Naive thymus-derived CD8-positive, alpha-beta T cell (primary cell): Measurements from ENCODE around the gene MROH9. TPM values are rescaled to one million over a fixed set of nuclear protein-coding genes. Genes with fewer than 3 reads are reported as not detected.

Experiments used
- ATAC-seq, 2 donors: fragments of 150-1000 bp; cut with Tn5 transposase in 1 of 2; sonication (Bioruptor Pico), chemical (Tn5 transposase) in 1 of 2; 1 replicate in 1 of 2; 2 replicates in 1 of 2; pipeline ENCODE4 v1.10.0; 2021; ENCODE audit warnings: mild to moderate bottlenecking in 2 of 2, moderate library complexity in 2 of 2
- POLR2A ChIA-PET: fragments of 350-600 bp; sonication (Branson Sonifier 250); formaldehyde crosslinking; loops from one replicate; lab custom pipeline; 2021; ENCODE audit warnings: antibody characterized with exemption; lab: Charles Lee
- DNase-seq, 10 donors: peaks; one replicate each; pipeline versions ENCODE4 v3.0.0 to v3.0.0-alpha.2; 2020 to 2022
- H3K27ac Mint-ChIP-seq, 10 donors: one replicate each; pipeline ENCODE4 v1.8.0; 2020 to 2022; ENCODE audit warnings: mild to moderate bottlenecking in 10 of 10, mixed read lengths in 10 of 10, moderate library complexity in 4 of 10, inconsistent platforms in 1 of 10
- H3K27me3 Mint-ChIP-seq, 5 donors: one replicate each; pipeline ENCODE4 v1.8.0; 2021 to 2022; ENCODE audit warnings: mixed read lengths in 5 of 5
- H3K36me3 Mint-ChIP-seq, 3 donors: one replicate each; pipeline ENCODE4 v1.8.0; 2020 to 2022; ENCODE audit warnings: mixed read lengths in 3 of 3, mild to moderate bottlenecking in 2 of 3, inconsistent platforms in 1 of 3
- H3K4me1 Mint-ChIP-seq, 4 donors: one replicate each; pipeline ENCODE4 v1.8.0; 2021 to 2022; ENCODE audit warnings: mixed read lengths in 4 of 4
- H3K4me3 Mint-ChIP-seq, 10 donors: one replicate each; pipeline ENCODE4 v1.8.0; 2020 to 2022; ENCODE audit warnings: mild to moderate bottlenecking in 10 of 10, mixed read lengths in 10 of 10, moderate library complexity in 6 of 10, inconsistent platforms in 1 of 10
- H3K9me3 Mint-ChIP-seq, 9 donors: one replicate each; pipeline ENCODE4 v1.8.0; 2020 to 2022; ENCODE audit warnings: mixed read lengths in 9 of 9, mild to moderate bottlenecking in 3 of 9, inconsistent platforms in 1 of 9, moderate library complexity in 1 of 9
- polyA plus RNA-seq, 3 donors: library from polyadenylated mRNA; unstranded; fragments of 300-500 nt; fragmentation: Illumina TruSeq; gene quantifications; one replicate each; pipeline ENCODE4 v1.2.3, GENCODE V29; 2021
- total RNA-seq, 8 experiments: library from RNA in 2 of 8; stranded (reverse) in 2 of 8; gene quantifications; one replicate each; pipeline ENCODE4 v1.2.3 and lab custom pipeline; 2021 to 2026

MROH9 gene
- total and polyA plus RNA-seq, 5 experiments from 2014 or later = not detected

DNA sequence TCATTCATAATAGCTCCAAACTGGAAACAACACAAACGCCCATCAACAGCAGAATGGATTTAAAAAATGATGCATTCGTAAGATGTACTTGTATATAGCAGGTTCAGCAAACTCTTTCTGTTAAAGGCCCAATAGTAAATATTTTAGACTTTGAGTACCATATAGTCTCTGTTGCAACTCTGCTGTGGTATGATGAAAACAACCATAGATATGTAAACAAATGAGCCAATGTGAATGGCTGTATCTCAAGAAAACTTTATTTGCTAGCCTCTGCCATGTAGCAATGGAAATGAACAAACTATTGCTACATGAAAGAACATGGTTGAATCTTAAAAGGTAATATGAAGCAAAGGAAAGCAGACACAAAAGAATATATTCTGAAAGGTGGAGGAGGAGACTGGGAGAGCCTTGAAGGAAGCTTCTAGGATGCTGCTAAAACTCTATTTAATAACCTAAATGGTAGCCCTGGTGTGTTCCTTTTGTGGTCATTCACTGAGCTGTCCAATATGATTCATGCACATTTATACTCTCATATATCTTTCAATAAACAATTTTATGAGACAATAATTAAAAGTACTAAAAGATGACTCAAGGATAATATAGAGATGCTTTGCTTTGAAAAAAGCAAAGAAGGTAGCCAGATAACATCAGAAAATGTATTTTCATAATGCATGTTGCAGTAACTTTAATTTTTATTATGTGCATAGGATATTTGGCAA is 126.2 kb downstream of the MROH9 start:
- Mint-ChIP-seq H3K9me3 (peaks cover 0 to 31% (median 2%) of the 10 kb centered on the region in 9 donors), H3K4me1 (no peaks in the 10 kb centered on the region), H3K36me3 (no peaks in the 10 kb centered on the region), H3K4me3 (no peak overlapping the region), H3K27me3 (peaks cover under 1 to 10% (median 2%) of the 10 kb centered on the region in 5 donors), H3K27ac (no peak overlapping the region)
- POLR2A ChIA-PET = no interaction called here
- no peak for DNase-seq
- ATAC-seq = no peak

DNA sequence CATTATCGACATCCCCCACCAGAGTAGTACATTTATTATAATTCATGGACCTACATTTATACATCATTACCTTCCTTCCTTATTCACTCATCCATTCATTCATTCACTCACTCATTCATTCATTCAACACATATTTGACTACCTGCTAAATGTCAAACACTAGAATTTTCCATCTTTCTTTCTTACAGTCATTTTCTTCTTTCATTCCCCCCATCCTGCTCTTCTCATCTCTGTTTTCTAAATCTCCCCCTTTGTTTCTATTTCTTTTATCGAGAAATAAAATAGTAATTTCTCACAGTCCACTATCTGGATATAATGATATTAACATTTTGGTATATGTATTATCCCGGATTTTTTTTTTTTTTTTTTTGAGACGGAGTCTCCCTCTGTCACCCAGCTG is 127.6 kb downstream of the MROH9 start:
- Mint-ChIP-seq H3K4me3 (no peak overlapping the region), H3K4me1 (no peaks in the 10 kb centered on the region), H3K27ac (no peak overlapping the region), H3K36me3 (no peaks in the 10 kb centered on the region), H3K27me3 (peaks cover 2 to 10% (median 3%) of the 10 kb centered on the region in 5 donors), H3K9me3 (peaks cover 0 to 18% (median 2%) of the 10 kb centered on the region in 9 donors)
- ATAC-seq (no peak), DNase-seq (no peak)
- POLR2A ChIA-PET = no interaction called here

DNA sequence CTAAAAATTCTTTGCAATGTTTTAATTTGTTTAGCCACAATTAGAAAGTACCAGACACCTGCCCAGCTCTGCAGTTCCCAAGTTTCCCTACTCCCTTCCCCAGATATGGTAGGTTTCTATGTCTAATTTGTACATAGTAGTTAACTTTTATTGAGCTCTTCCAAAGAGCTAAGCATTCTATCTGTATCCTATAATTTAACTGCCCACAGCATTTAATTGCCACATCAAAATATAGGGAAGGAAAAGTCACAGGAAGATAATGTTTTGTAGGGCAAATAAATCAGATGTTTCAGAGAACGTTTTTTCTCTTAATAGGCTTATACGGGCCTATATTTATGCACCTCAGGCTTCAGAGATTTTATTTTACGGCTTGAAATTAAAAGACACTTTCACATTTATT is 139.7 kb downstream of the MROH9 start:
- POLR2A ChIA-PET = no interaction called here
- no peak for ATAC-seq

DNA sequence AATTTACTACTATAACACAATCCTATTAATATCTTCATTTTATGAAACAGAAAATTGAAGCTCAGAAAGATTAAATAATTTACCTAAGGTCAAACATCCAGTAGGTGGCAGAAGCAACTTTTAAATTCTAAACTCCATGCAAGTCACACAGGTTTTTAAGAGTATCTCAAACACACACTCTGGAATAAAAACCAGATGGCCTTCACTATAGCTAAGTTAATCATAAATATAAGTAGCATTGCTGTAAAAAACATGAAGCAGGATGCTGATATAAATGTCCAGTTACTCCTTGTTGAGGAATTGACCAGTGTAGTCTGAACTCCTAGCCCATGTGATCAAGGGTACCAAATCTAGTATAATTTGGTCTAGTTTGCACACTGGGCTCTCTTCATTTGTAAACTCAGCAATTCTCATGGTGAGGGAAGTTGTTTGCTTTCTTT is 146.0 kb downstream of the MROH9 start:
- Mint-ChIP-seq H3K27ac (no peak overlapping the region), H3K4me3 (no peak overlapping the region), H3K4me1 (no peaks in the 10 kb centered on the region), H3K9me3 (peaks cover 0 to 2% (median 0%) of the 10 kb centered on the region in 9 donors), H3K36me3 (no peaks in the 10 kb centered on the region), H3K27me3 (peaks cover 2 to 20% (median 8%) of the 10 kb centered on the region in 5 donors)
- no peak for DNase-seq
- ATAC-seq = no peak
- POLR2A ChIA-PET = no interaction called here

More for the DNA sequence above, 139.7 kb downstream of the MROH9 start:
- Mint-ChIP-seq H3K27ac (no peak overlapping the region), H3K36me3 (no peaks in the 10 kb centered on the region), H3K9me3 (peaks cover 0 to 2% (median 0%) of the 10 kb centered on the region in 9 donors), H3K4me3 (no peak overlapping the region), H3K27me3 (peaks cover 2 to 22% (median 12%) of the 10 kb centered on the region in 5 donors), H3K4me1 (no peaks in the 10 kb centered on the region)
- no peak for DNase-seq

DNA sequence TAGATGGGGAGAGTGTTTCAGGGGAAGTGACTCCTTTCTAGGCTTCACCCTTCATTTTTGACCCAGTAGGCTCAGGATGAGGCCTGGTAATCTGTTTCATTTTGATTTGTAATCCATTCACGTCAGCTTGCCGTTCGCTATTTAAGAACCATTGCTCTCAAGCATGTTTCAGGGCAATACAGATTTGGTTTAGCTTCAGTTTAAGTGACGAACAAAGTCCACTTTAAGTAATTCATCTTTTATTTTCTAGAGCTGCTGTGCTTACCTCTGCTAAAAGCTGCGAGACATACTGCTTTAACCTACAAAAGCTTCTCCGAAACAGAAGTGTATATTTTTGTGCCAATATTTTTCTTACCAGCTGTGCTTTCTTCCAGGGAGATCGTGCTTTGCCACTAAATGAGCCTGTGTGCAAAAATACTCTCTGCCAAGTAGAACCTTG is 146.4 kb downstream of the MROH9 start:
- ATAC-seq (no peak), DNase-seq (no peak)
- H3K4me3 Mint-ChIP-seq = no peak overlapping the region
- POLR2A ChIA-PET = no interaction called here
- H3K9me3 Mint-ChIP-seq = peaks cover 0 to 2% (median 0%) of the 10 kb centered on the region in 9 donors
- no peak overlapping the region for H3K27ac Mint-ChIP-seq
- H3K36me3 Mint-ChIP-seq = no peaks in the 10 kb centered on the region
- peaks cover 2 to 19% (median 3%) of the 10 kb centered on the region in 5 donors for H3K27me3 Mint-ChIP-seq
- no peaks in the 10 kb centered on the region for H3K4me1 Mint-ChIP-seq

DNA sequence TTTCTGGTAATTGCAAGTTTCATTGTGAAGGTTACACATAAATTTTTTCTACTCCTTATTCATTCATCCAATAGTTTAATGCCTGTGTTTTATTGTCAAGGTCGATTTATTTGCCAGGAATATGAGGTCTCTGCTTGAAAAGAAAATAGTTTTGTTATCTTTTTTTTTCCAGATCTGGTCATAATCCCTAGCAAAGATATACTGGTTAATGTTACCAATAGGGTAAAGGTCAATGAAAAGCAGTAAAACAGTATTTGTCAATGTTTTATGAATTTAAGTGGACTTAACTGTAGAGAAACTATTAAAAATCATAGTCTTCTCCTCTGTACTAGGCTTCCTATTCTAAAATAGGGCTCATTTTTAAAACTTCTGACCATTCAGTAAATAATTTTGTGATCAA is 147.3 kb downstream of the MROH9 start:
- ATAC-seq (no peak), DNase-seq (no peak)
- peaks cover 0 to 3% (median 0%) of the 10 kb centered on the region in 3 donors for H3K36me3 Mint-ChIP-seq
- POLR2A ChIA-PET = no interaction called here
- no peaks in the 10 kb centered on the region for H3K4me1 Mint-ChIP-seq
- H3K27ac Mint-ChIP-seq = no peak overlapping the region
- peaks cover 0 to 2% (median 0%) of the 10 kb centered on the region in 9 donors for H3K9me3 Mint-ChIP-seq
- no peak overlapping the region for H3K4me3 Mint-ChIP-seq
- peaks cover 0 to 18% (median 3%) of the 10 kb centered on the region in 5 donors for H3K27me3 Mint-ChIP-seq

DNA sequence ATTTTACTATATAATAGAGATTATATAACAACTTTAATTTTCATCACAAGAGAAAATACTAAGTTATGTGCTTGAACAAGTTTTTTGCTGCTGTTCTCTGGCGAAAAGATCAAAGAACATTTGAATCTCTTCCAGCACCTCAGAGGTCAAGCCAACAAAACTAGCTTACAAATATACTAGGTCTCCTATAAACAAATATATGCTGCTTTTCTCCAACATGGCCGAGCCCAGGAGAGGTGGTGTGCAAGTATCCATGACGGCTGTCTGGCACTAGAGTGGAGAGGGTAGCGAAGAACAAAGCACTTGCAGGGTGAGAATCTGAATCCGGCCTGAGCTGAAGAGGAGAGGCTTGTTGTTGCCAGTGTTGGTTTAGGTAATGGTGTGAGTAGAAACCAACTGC is 147.9 kb downstream of the MROH9 start:
- POLR2A ChIA-PET = no interaction called here
- Mint-ChIP-seq H3K4me3 (no peak overlapping the region), H3K4me1 (no peaks in the 10 kb centered on the region), H3K9me3 (peaks cover 0 to 2% (median 0%) of the 10 kb centered on the region in 9 donors), H3K27me3 (peaks cover 0 to 18% (median 3%) of the 10 kb centered on the region in 5 donors), H3K36me3 (peaks cover 0 to 3% (median 0%) of the 10 kb centered on the region in 3 donors), H3K27ac (no peak overlapping the region)
- ATAC-seq (no peak), DNase-seq (no peak)

DNA sequence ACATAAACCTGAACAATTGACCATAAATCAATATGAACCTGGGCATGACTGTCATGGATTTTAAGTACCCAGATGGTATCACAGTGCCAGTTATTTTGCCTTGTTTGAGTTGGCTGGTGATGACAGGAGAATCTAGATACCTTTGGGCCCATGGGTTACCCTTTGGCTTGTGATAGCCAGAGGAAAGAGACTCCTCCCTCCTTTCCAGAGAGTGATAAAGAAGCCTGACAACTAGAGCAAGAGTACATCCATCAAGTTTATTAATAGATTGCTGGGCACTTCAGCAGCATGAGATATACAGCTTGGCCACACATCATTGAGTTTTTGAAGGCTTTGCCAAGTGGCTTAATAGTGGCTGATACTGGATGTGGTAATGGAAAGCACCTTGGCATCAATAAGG is 148.8 kb downstream of the MROH9 start:
- peaks cover 0 to 2% (median 0%) of the 10 kb centered on the region in 9 donors for H3K9me3 Mint-ChIP-seq
- no peak for DNase-seq
- no peak for ATAC-seq
- H3K4me3 Mint-ChIP-seq = no peak overlapping the region
- no peak overlapping the region for H3K27ac Mint-ChIP-seq
- peaks cover 0 to 3% (median 0%) of the 10 kb centered on the region in 3 donors for H3K36me3 Mint-ChIP-seq
- POLR2A ChIA-PET = no interaction called here
- no peaks in the 10 kb centered on the region for H3K4me1 Mint-ChIP-seq
- peaks cover 0 to 18% (median 3%) of the 10 kb centered on the region in 5 donors for H3K27me3 Mint-ChIP-seq

DNA sequence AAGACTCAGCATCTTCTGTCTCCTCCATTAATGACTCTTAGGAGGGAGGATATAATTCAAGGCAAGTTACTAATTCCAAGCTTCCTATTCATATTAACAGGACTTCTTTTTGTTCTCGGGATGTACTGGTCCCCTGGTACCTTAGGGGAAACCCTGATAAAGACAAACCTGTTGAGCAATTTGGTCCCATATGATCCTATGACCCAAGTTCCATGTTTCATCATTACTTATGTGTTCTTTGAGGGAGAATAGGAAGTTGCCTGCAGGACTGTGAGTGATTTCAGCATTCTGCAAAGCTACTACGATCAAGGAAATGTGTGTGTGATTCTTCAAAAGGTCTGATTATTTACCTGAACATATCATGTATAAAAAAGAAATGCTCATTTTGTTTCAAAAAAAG is 149.5 kb downstream of the MROH9 start:
- H3K36me3 Mint-ChIP-seq = peaks cover 0 to 3% (median 0%) of the 10 kb centered on the region in 3 donors
- H3K9me3 Mint-ChIP-seq = no peaks in the 10 kb centered on the region
- POLR2A ChIA-PET = no interaction called here
- H3K27ac Mint-ChIP-seq = no peak overlapping the region
- DNase-seq (no peak), ATAC-seq (no peak)
- H3K4me1 Mint-ChIP-seq = no peaks in the 10 kb centered on the region
- H3K27me3 Mint-ChIP-seq = peaks cover 0 to 16% (median 3%) of the 10 kb centered on the region in 5 donors
- H3K4me3 Mint-ChIP-seq = no peak overlapping the region

DNA sequence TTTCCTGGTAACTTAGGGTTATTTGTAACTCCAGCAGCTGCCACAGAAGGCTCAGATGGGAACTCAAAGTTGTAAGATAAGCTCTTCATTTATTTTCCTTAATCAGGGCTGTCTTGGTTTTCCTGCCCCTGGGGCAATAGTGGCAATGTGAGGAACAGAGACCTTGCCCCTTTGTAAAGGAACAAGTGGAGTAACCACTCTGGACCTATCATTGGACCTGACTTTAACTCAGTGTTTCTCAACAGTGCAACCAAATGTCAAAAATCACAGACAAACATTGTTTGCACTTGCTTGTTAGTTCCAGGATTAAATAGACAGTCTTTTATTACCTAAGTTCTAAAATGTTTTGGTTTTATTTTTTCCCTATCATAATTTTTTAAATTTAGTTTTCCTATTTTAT is 152.6 kb downstream of the MROH9 start:
- Mint-ChIP-seq H3K4me3 (no peak overlapping the region), H3K27ac (no peak overlapping the region), H3K4me1 (no peaks in the 10 kb centered on the region), H3K27me3 (peaks cover 0 to 16% (median 3%) of the 10 kb centered on the region in 5 donors), H3K36me3 (peaks cover 0 to 3% (median 0%) of the 10 kb centered on the region in 3 donors), H3K9me3 (no peaks in the 10 kb centered on the region)
- DNase-seq (no peak), ATAC-seq (no peak)
- POLR2A ChIA-PET = no interaction called here

DNA sequence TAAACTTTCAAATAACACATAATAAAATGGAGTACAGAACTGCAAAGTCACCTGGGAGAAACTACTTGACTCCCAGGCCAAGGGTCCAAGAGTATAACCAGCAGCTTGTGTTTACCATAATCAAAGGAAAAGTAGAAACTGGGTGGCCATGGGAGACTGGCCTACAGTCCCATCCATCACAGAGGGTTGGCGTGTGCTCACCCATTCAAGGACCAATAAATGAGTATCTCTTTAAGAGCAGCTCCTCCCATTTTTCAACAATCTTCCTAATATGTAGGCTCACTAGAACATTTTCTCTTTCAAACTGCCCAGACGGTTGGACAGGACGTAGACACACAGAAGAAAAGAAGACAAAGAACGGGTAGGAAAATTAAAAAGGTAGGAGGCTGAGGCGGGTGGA is 155.3 kb downstream of the MROH9 start, which contains the start of gene FMO3:
TSS of gene FMO3 (plus strand) at position 302 of the 400 bp plus-strand sequence. CDS start 1,754 bp downstream, outside the sequence.
- Mint-ChIP-seq H3K9me3 (peaks cover 0 to 2% (median 0%) of the 10 kb centered on the region in 9 donors), H3K27me3 (peaks cover 0 to 4% (median 2%) of the 10 kb centered on the region in 5 donors), H3K27ac (no peak within 1 kb of the TSS), H3K4me1 (no peaks in the 10 kb centered on the region), H3K4me3 (no peak within 1 kb of the TSS), H3K36me3 (peaks cover 0 to 3% (median 0%) of the 10 kb centered on the region in 3 donors)
- DNase-seq (no peak), ATAC-seq (no peak)
- POLR2A ChIA-PET = no interaction called here

DNA sequence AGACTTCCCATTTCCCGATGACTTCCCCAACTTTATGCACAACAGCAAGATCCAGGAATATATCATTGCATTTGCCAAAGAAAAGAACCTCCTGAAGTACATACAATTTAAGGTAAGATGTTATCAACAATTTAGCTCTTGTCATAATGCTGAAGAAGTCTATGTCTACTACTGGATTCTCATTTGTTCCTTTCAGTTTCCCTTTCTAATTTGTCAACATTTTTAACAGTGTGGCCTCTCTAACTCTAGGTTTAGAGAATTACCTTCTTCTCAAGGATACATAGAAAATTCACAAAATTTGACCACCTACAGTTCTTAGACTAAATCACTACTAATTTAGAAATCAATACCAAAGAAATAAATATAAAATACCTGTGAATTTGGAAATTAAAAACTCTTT is 168.5 kb downstream of the MROH9 start:
- Mint-ChIP-seq H3K27ac (no peak overlapping the region), H3K27me3 (peaks cover 0 to 24% (median 11%) of the 10 kb centered on the region in 5 donors), H3K9me3 (peaks cover 0 to 4% (median under 1%) of the 10 kb centered on the region in 9 donors), H3K4me3 (no peak overlapping the region), H3K36me3 (no peaks in the 10 kb centered on the region), H3K4me1 (no peaks in the 10 kb centered on the region)
- DNase-seq (no peak), ATAC-seq (no peak)
- POLR2A ChIA-PET = no interaction called here

DNA sequence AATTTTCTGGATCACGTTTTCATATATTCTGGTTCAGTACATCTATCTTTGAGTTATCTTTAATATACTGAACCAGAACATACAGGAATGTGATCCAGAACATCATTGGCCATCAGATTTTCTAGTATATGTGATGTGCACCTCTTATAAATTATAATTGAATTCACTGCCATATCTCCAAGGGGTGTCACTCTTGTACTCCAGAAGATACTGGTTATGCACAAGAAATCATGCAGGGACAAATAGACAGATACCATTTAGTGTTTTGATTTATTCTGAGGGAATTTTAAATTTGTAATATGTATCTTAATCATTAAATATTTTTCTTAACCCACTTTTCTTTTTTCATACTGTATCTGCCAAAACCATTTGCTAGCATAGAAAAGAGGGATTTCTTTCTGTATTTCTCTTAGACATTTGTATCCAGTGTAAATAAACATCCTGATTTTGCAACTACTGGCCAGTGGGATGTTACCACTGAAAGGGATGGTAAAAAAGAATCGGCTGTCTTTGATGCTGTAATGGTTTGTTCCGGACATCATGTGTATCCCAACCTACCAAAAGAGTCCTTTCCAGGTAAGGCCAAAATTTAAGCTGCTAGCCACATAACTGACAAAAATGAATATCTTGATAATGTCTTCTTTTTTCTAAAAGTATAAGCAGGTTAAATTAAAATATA is 172.1 kb downstream of the MROH9 start:
- no peaks in the 10 kb centered on the region for H3K36me3 Mint-ChIP-seq
- H3K27me3 Mint-ChIP-seq = peaks cover 3 to 24% (median 12%) of the 10 kb centered on the region in 5 donors
- H3K4me3 Mint-ChIP-seq = no peak overlapping the region
- no peak overlapping the region for H3K27ac Mint-ChIP-seq
- peaks cover 0 to 3% (median 0%) of the 10 kb centered on the region in 9 donors for H3K9me3 Mint-ChIP-seq
- POLR2A ChIA-PET = no interaction called here
- no peaks in the 10 kb centered on the region for H3K4me1 Mint-ChIP-seq
- no peak for ATAC-seq
- no peak for DNase-seq
